ENCODE measurements around the gene RFTN1.

RFTN1 gene

GRCh38 chr3:16294844-16295243 lies 218.7 kb downstream of the RFTN1 start:
- Mint-ChIP-seq H3K9me3 (no peaks in the 10 kb centered on the region), H3K36me3 (peaks cover 41% of the 10 kb centered on the region), H3K4me1 (peaks cover 11% of the 10 kb centered on the region), H3K4me3 (no peak overlapping the region), H3K27me3 (no peaks in the 10 kb centered on the region), H3K27ac (no peak overlapping the region)
- no peak for ATAC-seq (ENCODE audit: low read depth)
- DNase-seq (ENCODE audit: low spot score in 2 of 2): no peak

DNA sequence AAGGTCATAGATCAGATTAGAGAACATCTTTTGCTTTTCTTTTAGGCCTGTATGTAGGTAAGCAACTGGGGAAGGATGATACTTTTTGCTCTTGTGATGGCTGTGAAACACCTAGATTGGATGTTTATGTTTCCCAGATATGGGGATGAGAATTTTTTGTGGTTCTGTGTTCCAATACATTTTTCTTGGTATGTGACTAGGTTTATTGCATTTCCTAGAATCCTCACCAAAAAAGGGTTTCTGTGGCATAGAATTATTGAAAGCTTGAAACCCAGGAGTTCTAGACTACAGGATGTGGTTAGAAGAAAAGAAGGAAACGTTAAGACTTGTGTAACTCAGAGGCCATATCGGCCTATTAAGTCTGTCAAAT lies 222.7 kb downstream of the RFTN1 start:
- Mint-ChIP-seq H3K9me3 (no peaks in the 10 kb centered on the region), H3K4me1 (peaks cover 18% of the 10 kb centered on the region), H3K27me3 (no peaks in the 10 kb centered on the region), H3K4me3 (no peak overlapping the region), H3K36me3 (peaks cover 17% of the 10 kb centered on the region), H3K27ac (no peak overlapping the region)
- ATAC-seq (ENCODE audit: low read depth): peak; percentile 50
- no peak for DNase-seq (ENCODE audit: low spot score in 2 of 2)

GRCh38 chr3:16290007-16290826 lies 223.3 kb downstream of the RFTN1 start:
- Mint-ChIP-seq H3K9me3 (no peaks in the 10 kb centered on the region), H3K36me3 (peaks cover 12% of the 10 kb centered on the region), H3K4me1 (peaks cover 14% of the 10 kb centered on the region), H3K27me3 (no peaks in the 10 kb centered on the region), H3K27ac (no peak overlapping the region), H3K4me3 (no peak overlapping the region)
- peak; percentile 57 for ATAC-seq (ENCODE audit: low read depth)
- DNase-seq (ENCODE audit: low spot score in 2 of 2): peak; percentile 27 to 45

DNA sequence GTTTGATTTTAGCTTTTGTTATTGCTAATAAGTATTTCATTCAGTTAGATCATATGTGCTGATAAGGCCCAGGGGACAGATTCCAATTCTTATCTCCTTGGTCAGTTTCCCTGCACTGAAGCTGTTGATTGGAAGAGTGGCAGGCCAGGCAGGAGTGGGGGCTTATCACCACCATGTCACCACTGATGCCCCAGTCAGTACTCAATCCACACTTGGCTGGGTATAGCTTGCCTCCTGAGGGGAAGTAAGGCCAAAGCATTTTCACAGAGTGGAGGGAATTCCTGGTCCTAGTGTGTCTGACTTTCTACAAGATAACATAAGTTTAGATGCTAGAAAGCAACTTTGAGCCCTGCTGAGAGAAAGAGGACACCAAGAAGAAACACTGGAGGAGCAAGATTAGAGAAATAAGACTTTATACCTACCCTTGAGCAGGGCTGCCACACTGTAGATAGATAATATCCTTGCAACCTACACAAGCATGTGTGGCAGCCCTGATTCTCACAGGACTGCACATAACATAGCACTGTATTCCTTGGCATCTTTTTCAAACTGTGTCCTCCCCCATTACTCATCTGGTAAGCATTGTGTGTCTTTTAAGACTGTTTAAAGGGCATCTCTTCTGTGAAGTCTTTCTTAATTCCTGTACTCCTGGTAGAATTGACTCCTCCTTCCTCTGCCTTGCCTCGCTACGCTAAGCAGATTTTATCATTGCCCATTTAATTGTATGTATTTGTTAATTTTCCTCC lies 224.2 kb downstream of the RFTN1 start:
- H3K36me3 Mint-ChIP-seq: peaks cover 14% of the 10 kb centered on the region
- DNase-seq (ENCODE audit: low spot score in 2 of 2) (no peak), ATAC-seq (ENCODE audit: low read depth) (no peak)
- H3K4me1 Mint-ChIP-seq: peaks cover 14% of the 10 kb centered on the region
- no peak overlapping the region for H3K27ac Mint-ChIP-seq
- H3K4me3 Mint-ChIP-seq: no peak overlapping the region
- H3K27me3 Mint-ChIP-seq: no peaks in the 10 kb centered on the region
- H3K9me3 Mint-ChIP-seq: no peaks in the 10 kb centered on the region

GRCh38 chr3:16288664-16289063 lies 224.8 kb downstream of the RFTN1 start:
- Mint-ChIP-seq H3K4me1 (peaks cover 14% of the 10 kb centered on the region), H3K4me3 (no peak overlapping the region)
- DNase-seq (ENCODE audit: low spot score in 2 of 2): no peak

DNA sequence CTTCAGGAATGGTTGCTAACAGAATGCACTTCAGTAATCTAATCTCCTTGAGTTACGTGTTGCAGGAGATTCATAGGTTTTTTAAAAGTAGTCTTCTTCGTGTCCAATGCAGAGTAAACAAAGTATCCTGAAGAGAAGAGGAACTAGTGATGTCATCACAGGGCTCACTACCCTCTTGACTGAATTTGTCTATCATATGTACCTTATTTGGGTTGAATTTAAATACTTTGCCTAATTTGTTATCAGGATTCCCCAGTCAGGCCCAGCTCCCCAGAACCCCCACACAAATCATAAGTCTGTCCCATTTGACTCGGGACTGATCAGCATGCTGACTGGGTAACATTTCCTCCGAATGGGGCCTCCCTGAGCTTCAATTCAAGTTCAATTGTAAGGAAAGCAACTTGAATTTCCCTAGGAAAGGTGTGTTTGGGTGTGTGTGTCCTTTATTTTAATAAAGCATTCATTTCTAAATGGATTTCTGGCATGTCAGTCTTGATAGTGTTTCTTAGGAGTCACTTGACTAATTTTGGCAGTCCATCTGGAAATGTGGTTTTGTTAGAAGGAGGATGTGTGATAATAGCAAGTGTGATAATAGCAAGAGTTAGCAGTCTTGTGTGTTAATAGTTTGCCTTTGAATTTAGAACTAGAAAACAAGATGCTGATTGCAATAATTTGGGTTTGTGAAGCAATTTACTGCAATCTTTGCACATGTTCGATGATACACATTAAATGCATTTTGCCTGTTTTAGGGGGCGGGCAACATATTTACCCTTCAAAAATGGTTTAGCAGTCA lies 226.6 kb downstream of the RFTN1 start:
- peaks cover 14% of the 10 kb centered on the region for H3K4me1 Mint-ChIP-seq
- peaks cover 15% of the 10 kb centered on the region for H3K36me3 Mint-ChIP-seq
- H3K9me3 Mint-ChIP-seq: no peaks in the 10 kb centered on the region
- H3K27me3 Mint-ChIP-seq: no peaks in the 10 kb centered on the region
- no peak for DNase-seq (ENCODE audit: low spot score in 2 of 2)
- peak overlapping the region; percentile 74 for H3K27ac Mint-ChIP-seq
- peak; percentile 64 for ATAC-seq (ENCODE audit: low read depth)
- H3K4me3 Mint-ChIP-seq: no peak overlapping the region

More at GRCh38 chr3:16288664-16289063, 224.8 kb downstream of the RFTN1 start:
- no peak for ATAC-seq (ENCODE audit: low read depth)
- H3K27me3 Mint-ChIP-seq: no peaks in the 10 kb centered on the region
- no peak overlapping the region for H3K27ac Mint-ChIP-seq
- no peaks in the 10 kb centered on the region for H3K9me3 Mint-ChIP-seq
- peaks cover 15% of the 10 kb centered on the region for H3K36me3 Mint-ChIP-seq

DNA sequence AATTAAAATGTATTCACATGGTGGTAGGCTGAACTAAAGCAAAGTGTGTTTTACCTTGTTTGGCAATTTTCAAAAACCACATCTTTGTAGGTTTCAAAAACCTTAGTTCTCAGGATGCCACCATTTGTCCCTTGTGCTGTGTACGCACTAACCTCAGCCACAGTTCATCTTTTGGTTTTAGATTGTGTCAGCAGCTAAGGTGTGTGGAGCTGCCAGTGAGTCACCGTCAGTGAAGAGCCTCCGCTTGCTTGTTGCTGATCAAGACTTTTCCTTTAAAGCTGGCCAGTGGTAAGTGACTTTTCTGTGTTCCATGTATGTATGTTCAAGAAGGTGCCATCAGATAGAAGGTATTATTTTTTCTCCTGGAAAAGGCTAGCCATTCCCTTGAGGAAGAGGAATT lies 227.3 kb downstream of the RFTN1 start:
- Mint-ChIP-seq H3K36me3 (peaks cover 12% of the 10 kb centered on the region), H3K4me1 (peaks cover 11% of the 10 kb centered on the region), H3K4me3 (no peak overlapping the region), H3K27ac (peak overlapping the region; percentile 74), H3K9me3 (no peaks in the 10 kb centered on the region), H3K27me3 (no peaks in the 10 kb centered on the region)
- ATAC-seq (ENCODE audit: low read depth) (no peak), DNase-seq (ENCODE audit: low spot score in 2 of 2) (no peak)

- Mint-ChIP-seq H3K27ac (no peak overlapping the region), H3K36me3 (peaks cover 12% of the 10 kb centered on the region), H3K4me1 (peaks cover 6% of the 10 kb centered on the region), H3K27me3 (no peaks in the 10 kb centered on the region), H3K4me3 (no peak overlapping the region), H3K9me3 (no peaks in the 10 kb centered on the region)
- no peak for DNase-seq (ENCODE audit: low spot score in 2 of 2)
- ATAC-seq (ENCODE audit: low read depth): no peak
Measured at GRCh38 chr3:16284633-16285032, 228.9 kb downstream of the RFTN1 start.

DNA sequence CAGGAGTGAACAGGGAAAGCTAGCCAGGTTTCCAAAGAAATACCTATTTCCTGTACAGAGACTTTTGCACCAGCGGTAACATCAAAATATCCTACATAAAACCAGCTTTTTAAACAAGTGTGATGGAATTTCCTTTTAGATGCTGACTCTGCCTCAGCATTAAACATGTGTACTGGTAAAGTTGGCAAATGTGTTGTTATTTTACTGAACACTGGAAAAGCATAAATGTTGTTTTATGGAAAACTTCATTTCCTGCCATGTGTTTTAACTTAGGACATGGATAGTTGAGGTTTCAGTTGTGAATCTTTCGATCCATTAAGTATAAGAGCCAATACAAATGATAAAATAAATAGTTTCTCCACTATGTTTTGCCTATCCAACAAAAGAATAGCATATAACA lies 232.8 kb downstream of the RFTN1 start:
- Mint-ChIP-seq H3K36me3 (peaks cover 12% of the 10 kb centered on the region), H3K27ac (no peak overlapping the region), H3K9me3 (no peaks in the 10 kb centered on the region), H3K4me1 (no peaks in the 10 kb centered on the region), H3K4me3 (no peak overlapping the region), H3K27me3 (no peaks in the 10 kb centered on the region)
- DNase-seq (ENCODE audit: low spot score in 2 of 2) (no peak), ATAC-seq (ENCODE audit: low read depth) (no peak)

DNA sequence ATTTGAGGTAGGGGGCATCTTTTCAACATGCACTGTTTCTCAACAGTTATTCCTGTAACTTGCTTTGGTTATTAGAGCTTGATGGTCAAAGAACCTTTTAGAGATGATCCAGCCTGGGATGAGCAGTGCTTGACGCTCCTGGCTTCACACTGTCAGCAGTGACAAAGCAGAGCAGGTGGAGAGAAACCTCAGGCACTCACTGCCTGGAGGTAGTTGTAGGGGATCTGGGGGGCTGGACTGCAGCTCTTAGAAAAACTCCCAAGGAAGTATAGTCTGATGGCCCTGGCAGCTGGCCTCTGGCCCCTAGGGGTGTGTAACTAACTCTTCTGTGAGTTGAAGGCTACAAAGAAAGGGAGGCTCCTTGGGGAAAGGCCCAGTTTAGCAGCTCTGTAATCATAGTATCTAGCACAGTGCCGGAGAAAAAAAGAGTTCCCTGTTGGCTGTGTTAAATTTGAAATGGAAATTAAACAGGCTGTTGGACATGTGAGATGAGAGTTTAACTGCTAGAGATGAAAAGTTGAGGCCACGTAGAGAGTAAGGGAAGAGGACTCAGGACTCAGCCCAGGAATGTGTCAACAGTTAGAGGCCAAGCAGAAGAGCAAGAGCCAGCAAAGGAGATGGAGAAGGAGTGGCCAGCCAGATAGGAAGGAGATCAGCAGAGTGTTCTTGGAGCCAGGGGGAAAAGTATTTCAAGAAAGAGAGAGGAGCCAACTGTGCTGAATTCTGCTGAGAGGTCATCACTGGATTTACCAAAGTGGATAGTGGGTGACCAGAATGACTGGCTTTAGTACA lies 234.3 kb downstream of the RFTN1 start:
- DNase-seq (ENCODE audit: low spot score in 2 of 2) (no peak), ATAC-seq (ENCODE audit: low read depth) (no peak)
- no peaks in the 10 kb centered on the region for H3K27me3 Mint-ChIP-seq
- peaks cover 12% of the 10 kb centered on the region for H3K36me3 Mint-ChIP-seq
- H3K4me3 Mint-ChIP-seq: no peak overlapping the region
- no peak overlapping the region for H3K27ac Mint-ChIP-seq
- no peaks in the 10 kb centered on the region for H3K9me3 Mint-ChIP-seq
- H3K4me1 Mint-ChIP-seq: no peaks in the 10 kb centered on the region

GRCh38 chr3:16277471-16277870 lies 236.0 kb downstream of the RFTN1 start:
- no peak for DNase-seq (ENCODE audit: low spot score in 2 of 2)
- Mint-ChIP-seq H3K4me1 (no peaks in the 10 kb centered on the region), H3K27ac (no peak overlapping the region), H3K9me3 (no peaks in the 10 kb centered on the region), H3K36me3 (peaks cover 6% of the 10 kb centered on the region), H3K27me3 (no peaks in the 10 kb centered on the region), H3K4me3 (no peak overlapping the region)
- ATAC-seq (ENCODE audit: low read depth): no peak

DNA sequence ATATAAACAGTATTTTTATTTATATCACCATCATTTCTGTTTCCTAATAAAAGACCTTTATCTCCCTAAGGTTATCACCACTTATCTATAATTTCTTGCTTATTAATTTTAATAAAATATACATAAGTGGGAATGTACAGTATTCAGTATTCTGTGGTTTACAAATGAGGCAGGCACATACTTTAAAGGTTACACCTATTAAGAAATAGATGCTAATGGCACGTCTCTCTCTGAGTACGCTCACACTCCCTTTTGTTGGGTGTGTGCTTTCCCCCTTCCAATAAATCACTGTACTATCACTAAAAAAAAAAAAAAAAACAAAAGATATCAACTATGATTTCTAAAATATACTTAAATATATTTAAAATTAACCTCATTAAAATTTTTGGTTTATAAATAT lies 239.6 kb downstream of the RFTN1 start:
- DNase-seq (ENCODE audit: low spot score in 2 of 2) (no peak), ATAC-seq (ENCODE audit: low read depth) (no peak)
- Mint-ChIP-seq H3K27me3 (no peaks in the 10 kb centered on the region), H3K4me1 (no peaks in the 10 kb centered on the region), H3K9me3 (no peaks in the 10 kb centered on the region), H3K36me3 (peaks cover 13% of the 10 kb centered on the region), H3K4me3 (no peak overlapping the region), H3K27ac (no peak overlapping the region)

DNA sequence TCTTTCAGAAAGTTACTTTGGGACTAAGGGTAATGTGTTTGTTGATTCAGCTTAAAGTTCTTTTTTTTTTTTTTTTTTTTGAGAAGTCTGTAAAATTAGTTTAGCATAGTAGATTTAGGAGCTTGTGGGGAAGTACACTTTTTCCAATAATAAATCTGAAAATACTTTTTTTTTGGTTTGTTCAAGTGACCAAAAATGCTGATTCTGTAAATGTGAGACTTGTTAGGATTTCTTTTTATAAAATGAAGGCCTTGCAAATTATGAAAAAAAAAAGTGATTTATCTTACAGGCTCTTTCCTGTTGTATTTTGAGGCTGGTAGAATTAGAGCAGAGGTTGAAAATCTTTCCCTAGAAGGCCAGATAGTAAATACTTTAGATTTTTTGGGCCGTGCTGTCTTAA lies 240.9 kb downstream of the RFTN1 start:
- no peak overlapping the region for H3K27ac Mint-ChIP-seq
- no peak overlapping the region for H3K4me3 Mint-ChIP-seq
- H3K4me1 Mint-ChIP-seq: no peaks in the 10 kb centered on the region

More for the DNA sequence above, 240.9 kb downstream of the RFTN1 start:
- Mint-ChIP-seq H3K36me3 (peaks cover 13% of the 10 kb centered on the region), H3K9me3 (no peaks in the 10 kb centered on the region), H3K27me3 (no peaks in the 10 kb centered on the region)
- ATAC-seq (ENCODE audit: low read depth) (no peak), DNase-seq (ENCODE audit: low spot score in 2 of 2) (no peak)
